ENCODE results near the gene EIF2B4. TPM values are rescaled to one million over a fixed set of nuclear protein-coding genes. Genes with fewer than 3 reads are reported as not detected.

Gene EIF2B4
- total and polyA plus RNA-seq, 9 of the 15 experiments (the other 6 are each of a cell fraction or from before 2014, with no cell fraction given): 29.7 to 80.3 (median 58.9) TPM

- TF ChIP-seq ZFP1 (CRISPR knock-in tag; IDR thresholded peaks at IDR 0.05): no peak
- TF ChIP-seq ETV1 (tag; conservative IDR thresholded peaks at IDR 0.05; ENCODE audit: low read depth): peak; percentile 85
- TF ChIP-seq ZNF280B (CRISPR knock-in tag; IDR thresholded peaks at IDR 0.05): no peak
- TF ChIP-seq HDAC8 (tag; IDR thresholded peaks at IDR 0.05): 0 out of 2 replicates have a peak, but pooled peaks have one; percentile 34
- no peak for TF ChIP-seq ZNF239 (CRISPR knock-in tag; IDR thresholded peaks at IDR 0.05)
- no peak for TF ChIP-seq ZNF165 (CRISPR knock-in tag; IDR thresholded peaks at IDR 0.05; ENCODE audit: borderline replicate concordance)
- no peak for TF ChIP-seq CREBBP (IDR thresholded peaks at IDR 0.05; ENCODE audit: low read depth, low read length)
- peak; percentile 98 for TF ChIP-seq MTA1 (IDR thresholded peaks at IDR 0.05; ENCODE audit: borderline replicate concordance)
- TF ChIP-seq CHD2 (IDR thresholded peaks at IDR 0.05; ENCODE audit: low read depth, low read length): peak; percentile 84
- TF ChIP-seq PHF8 (IDR thresholded peaks at IDR 0.05; ENCODE audit: borderline replicate concordance, low read length): peak; percentile 56; the same call in 1 of the 2 replicates
- peak; percentile 50 for TF ChIP-seq ETS1 (conservative IDR thresholded peaks at IDR 0.05; ENCODE audit: control insufficient read depth, low read depth, low read length)
- TF ChIP-seq PREB (CRISPR knock-in tag; IDR thresholded peaks at IDR 0.05): 0 out of 2 replicates have a peak, but pooled peaks have one; percentile 50
- no peak for TF ChIP-seq DMBX1 (CRISPR knock-in tag; IDR thresholded peaks at IDR 0.05; ENCODE audit: borderline replicate concordance)
- no peak for TF ChIP-seq PHB2 (IDR thresholded peaks at IDR 0.05; ENCODE audit: low read depth)
- TF ChIP-seq ZNF778 (CRISPR knock-in tag; IDR thresholded peaks at IDR 0.05): no peak
- TF ChIP-seq CBFA2T2 (conservative IDR thresholded peaks at IDR 0.05): no peak
- no peak for TF ChIP-seq ZNF444 (CRISPR knock-in tag; IDR thresholded peaks at IDR 0.05)
- TF ChIP-seq HMGXB4 (CRISPR knock-in tag; IDR thresholded peaks at IDR 0.05): no peak
- TF ChIP-seq MAZ (CRISPR knock-in tag; conservative IDR thresholded peaks at IDR 0.05 in 1 of 2, IDR thresholded peaks at IDR 0.05 in 1 of 2): peak; percentile 95 to 99
- peak; percentile 46 to 62; a peak in 3 of 4 replicates for TF ChIP-seq FOXA3 (CRISPR knock-in tag; conservative IDR thresholded peaks at IDR 0.05 in 1 of 2, IDR thresholded peaks at IDR 0.05 in 1 of 2)
- no peak for TF ChIP-seq SIRT6 (IDR thresholded peaks at IDR 0.05; ENCODE audit: low read depth, low read length)
- peak; percentile 97 to 98 for TF ChIP-seq FOXK2 (conservative IDR thresholded peaks at IDR 0.05 in 1 of 2, IDR thresholded peaks at IDR 0.05 in 1 of 2; ENCODE audit: low read depth in 2 of 2)
Measured at GRCh38 chr2:27356382-27357181, 13.6 kb downstream of the EIF2B4 start, which contains the start of gene GTF3C2 (continued).

All from K562 (cell line).